HG02852 (cell line): Measurements from ENCODE around the gene BCAN.

Experiments used
- ATAC-seq: cut with Tn5 transposase; IDR thresholded peaks from one replicate; pipeline ENCODE4 v1.9.1; 2021; ENCODE audit warnings: mild to moderate bottlenecking, moderate library complexity; ENCODE audit not compliant: unreplicated experiment

Gene BCAN

GRCh38 chr1:156659988-156660751, 18.3 kb downstream of the BCAN start:
- no peak for ATAC-seq

GRCh38 chr1:156660752-156661112, 18.8 kb downstream of the BCAN start:
- ATAC-seq: no peak

GRCh38 chr1:156662005-156662799, 20.3 kb downstream of the BCAN start:
- ATAC-seq: no peak

GRCh38 chr1:156662800-156663055, 20.8 kb downstream of the BCAN start:
- ATAC-seq: no peak

GRCh38 chr1:156663178-156663577, 21.3 kb downstream of the BCAN start:
- ATAC-seq: no peak

- no peak for ATAC-seq
These were observed 22.3 kb downstream of the BCAN start for GRCh38 chr1:156664046-156664766.

- no peak for ATAC-seq
These were observed 23.0 kb downstream of the BCAN start for GRCh38 chr1:156664767-156665411.

GRCh38 chr1:156665539-156665938, 23.6 kb downstream of the BCAN start:
- no peak for ATAC-seq

GRCh38 chr1:156666862-156667609, 25.1 kb downstream of the BCAN start:
- no peak for ATAC-seq

- no peak for ATAC-seq
These were observed 25.7 kb downstream of the BCAN start for GRCh38 chr1:156667610-156667967.

GRCh38 chr1:156667968-156668709, 26.2 kb downstream of the BCAN start:
- ATAC-seq: no peak

GRCh38 chr1:156668801-156669637, 27.1 kb downstream of the BCAN start:
- ATAC-seq: no peak

- no peak for ATAC-seq
These were observed 27.9 kb downstream of the BCAN start for GRCh38 chr1:156669794-156670193.

- ATAC-seq: no peak
These were observed 28.4 kb downstream of the BCAN start for GRCh38 chr1:156670359-156670758.

GRCh38 chr1:156670791-156671190, 28.9 kb downstream of the BCAN start:
- ATAC-seq: no peak

- no peak for ATAC-seq
These were observed 29.9 kb downstream of the BCAN start for GRCh38 chr1:156671804-156672203.

- ATAC-seq: no peak
These were observed 31.6 kb downstream of the BCAN start for GRCh38 chr1:156673387-156674121.
